Measurements from ENCODE around the gene PCMTD2.

PCMTD2 gene

DNA sequence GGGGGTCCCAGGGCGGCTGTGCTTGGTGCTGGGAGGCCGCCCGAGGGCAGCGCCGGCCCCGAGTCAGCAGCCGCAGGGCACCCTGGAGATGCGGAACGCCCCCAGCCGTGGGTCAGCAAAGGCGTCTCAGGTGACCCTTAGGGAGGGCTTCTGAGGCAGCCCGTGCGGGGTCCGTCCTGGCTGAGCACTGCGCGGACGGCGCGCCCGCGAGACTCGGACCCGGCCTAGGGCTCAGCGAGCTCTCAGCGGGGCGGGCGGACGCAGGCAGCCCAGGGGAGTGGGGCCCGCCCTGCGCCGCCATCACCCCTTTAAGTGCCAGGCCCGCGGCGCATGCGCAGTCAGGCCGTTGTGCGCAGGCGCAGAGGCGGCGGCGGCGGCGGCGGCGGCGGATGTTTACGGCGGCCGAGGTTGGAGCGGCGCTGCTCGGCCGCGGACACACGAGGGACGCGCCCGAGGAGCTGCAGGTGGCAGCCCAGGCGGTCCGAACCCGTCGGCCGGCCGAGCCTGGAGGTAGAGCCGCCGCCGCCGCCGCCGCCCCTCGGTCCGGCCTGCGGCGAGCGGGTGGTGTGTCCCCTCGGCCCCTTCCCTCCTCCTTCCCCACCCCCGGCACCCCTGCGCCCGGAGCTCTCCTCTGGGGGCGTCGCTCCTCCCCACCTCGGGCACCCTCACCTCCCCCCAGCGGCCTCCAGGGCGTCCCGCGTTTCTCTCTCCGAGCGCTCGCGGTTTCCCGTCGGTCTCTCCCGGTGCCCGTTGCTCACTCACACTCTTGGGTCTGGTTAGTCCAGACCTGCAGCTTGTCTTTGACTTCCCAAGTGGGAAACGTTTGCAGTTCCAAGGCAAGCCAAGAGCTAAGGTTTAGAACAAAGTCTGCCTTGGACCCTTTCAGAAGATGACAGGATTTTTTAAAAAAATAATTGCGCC is at the start of gene PCMTD2:
PCMTD2 (plus strand) TSS at position 388 of the 921 bp plus-strand sequence. CDS start 4,218 bp downstream, outside the sequence.
- peak; percentile 77 for DNase-seq (ENCODE audit: low spot score)

DNA sequence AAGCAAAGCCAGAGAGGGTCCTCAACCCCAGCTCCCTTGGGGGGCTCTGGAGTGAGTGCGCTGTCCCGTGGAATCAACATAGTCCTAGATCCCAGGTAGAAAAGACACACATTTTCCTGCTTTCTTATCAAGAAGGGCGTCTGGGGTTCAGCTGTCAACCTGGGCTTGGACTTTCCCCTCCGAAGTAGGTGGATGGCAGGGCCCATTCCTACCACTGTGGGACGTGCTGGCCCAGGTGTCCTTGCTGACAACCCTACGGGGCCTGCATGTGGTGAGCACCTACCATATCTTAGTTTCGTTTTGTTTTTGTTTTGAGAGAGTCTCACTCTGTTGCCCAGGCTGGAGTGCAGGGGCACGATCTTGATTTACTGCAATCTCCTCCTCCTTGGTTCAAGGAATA is 48.9 kb upstream of the PCMTD2 start:
- DNase-seq (ENCODE audit: low spot score) = no peak

DNA sequence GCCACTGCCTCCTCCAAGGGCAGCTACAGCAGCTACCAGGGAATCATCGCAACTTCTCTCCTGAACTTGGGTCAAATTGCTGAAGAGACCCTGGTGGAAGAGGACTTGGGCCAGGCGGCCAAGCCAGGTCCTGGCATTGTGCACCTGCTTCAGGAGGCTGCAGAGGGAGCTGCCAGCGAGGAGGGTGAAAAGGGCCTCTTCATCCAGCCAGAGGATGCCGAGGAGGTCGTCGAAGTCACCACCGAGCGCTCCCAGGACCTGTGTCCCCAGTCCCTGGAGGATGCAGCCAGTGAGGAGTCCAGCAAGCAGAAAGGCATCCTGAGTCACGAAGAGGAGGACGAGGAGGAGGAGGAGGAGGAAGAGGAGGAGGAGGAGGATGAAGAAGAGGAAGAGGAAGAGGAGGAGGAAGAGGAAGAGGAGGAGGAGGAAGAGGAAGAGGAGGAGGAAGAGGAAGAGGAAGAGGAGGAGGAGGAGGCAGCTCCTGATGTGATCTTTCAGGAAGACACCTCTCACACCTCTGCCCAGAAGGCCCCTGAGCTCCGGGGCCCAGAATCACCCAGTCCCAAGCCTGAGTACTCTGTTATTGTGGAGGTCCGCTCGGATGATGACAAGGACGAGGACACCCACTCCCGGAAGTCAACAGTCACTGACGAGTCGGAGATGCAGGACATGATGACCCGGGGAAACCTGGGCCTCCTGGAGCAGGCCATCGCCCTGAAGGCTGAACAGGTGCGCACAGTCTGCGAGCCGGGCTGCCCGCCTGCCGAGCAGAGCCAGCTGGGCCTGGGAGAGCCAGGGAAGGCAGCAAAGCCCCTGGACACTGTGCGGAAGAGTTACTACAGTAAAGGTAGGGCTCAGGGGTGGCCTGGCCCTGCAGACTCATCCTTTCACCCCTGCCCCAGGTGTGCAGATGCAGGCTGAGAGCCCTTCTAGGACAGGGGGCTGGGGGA is 47.6 kb upstream of the PCMTD2 start:
- DNase-seq (ENCODE audit: low spot score) = no peak

DNA sequence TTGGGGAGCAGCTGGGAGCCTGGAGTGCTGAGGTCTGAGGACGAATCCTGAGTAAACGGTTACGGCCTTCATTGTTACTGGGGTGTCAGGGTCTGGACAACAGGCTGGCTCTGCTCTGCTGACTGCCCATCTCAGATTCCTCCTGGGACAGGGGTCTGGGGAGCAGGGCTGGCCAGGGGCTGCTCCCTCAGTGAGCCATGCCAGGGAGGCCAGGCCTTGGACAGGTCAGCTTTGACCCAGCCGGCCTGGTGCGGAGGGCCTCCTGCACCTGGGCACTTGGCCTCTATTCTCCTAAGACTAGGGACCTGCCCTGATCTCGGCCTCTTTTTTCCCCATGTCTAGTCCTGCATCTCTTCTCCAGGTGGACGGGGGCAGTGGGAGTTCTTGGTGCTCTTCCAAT is 46.4 kb upstream of the PCMTD2 start:
- no peak for DNase-seq (ENCODE audit: low spot score)

DNA sequence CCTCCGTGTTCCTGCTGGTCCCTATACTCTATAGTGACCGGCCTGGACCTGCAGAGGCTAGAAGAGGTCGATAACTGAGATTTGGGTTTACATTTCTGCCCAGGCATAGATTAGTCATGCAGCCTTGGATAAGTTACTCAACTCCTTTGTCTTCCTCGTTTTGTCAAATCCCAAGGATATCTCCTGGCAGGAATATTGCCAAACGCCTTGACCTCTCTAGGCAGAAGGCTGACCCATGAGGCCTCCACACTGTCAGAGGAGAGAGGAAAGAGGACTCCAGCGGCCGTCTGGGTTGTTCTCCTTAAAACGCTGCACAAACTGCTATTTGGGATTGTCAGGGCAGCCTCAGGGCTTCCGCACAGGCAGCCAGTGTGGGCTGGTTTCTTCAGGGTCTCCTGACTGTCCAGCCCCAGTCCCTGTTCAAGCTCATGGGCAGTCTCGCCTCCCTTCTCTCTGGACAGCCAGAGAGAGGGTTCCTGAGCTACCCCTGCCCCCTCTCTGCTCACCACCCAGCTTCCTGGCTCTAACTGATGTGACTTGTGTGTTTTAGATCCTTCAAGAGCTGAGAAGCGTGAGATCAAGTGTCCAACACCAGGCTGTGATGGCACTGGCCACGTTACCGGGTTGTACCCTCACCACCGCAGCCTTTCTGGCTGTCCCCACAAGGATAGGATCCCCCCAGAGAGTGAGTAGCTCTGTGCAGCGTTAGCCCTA is 44.7 kb upstream of the PCMTD2 start:
- no peak for DNase-seq (ENCODE audit: low spot score)

DNA sequence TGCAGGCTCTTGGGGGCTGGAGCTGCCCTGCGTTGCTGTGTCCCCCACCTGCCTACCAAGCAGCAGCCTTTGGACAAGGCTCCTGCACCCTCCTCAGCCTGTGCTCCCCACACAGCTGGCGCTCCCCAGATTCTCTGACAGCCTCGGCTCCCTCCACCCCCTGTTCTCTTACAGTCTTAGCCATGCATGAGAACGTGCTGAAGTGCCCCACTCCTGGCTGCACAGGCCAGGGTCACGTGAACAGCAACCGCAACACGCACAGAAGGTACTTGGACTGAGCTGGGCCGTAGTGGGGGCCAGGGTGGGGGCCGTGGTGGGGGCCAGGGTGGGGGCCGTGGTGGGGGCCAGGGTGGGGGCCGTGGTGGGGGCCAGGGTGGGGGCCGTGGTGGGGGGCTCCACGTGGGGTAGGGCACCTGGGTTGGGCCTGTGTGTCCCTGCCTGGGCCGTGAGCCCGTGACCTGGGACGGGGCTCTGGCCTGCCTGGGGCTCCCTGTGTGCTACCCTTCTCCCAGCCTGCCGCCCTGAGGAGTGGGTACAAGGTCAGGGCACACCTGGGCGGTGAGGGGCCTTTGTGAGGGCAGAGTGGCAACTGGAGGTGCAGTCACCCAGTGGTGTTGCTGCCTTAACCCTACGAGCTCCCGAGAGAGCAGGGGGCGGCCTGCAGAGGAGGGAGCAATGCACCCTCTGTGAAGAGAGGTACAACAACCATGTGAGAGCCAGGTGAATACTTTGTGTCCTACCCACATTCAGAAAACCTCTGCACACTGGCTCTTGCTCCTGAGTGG is 43.5 kb upstream of the PCMTD2 start:
- no peak for DNase-seq (ENCODE audit: low spot score)

DNA sequence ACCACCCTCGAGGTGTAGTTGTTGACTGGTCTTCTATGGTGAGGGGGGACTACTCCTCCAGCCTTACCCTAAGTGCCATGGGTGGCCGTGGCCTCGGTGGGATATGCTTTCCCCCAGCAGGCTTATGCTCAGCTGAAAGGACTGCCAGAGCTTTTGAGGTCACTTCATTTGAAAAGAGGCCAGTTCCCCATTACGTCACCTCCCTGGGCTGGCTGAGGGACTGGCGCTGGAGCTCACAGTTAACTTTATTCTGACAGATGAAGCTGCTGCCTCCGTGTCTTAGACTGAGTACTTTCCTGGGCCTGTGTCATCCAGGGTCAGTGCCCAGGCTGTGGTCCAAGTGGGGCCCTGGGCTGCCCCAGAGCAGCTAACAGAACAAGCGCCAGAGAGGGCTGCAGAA is 42.8 kb upstream of the PCMTD2 start:
- peak; percentile 24 for DNase-seq (ENCODE audit: low spot score)

DNA sequence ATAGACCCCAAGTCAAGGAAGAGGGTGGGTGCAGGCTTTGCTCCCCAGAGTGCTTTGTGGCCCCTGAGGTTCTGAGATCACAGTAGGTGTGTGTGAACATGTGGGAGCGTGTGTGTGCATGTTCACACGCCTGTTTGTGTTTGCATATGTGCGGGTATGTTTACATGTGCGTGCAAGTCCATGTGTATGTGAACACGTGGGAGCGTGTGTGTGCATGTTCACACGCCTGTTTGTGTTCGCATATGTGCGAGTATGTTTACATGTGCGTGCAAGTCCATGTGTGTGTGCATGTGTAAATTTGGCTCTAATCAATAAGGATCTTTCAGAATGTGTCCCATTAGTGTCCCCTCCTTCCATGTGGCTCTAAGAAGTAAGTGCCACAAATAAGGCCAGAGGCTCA is 41.4 kb upstream of the PCMTD2 start:
- no peak for DNase-seq (ENCODE audit: low spot score)

DNA sequence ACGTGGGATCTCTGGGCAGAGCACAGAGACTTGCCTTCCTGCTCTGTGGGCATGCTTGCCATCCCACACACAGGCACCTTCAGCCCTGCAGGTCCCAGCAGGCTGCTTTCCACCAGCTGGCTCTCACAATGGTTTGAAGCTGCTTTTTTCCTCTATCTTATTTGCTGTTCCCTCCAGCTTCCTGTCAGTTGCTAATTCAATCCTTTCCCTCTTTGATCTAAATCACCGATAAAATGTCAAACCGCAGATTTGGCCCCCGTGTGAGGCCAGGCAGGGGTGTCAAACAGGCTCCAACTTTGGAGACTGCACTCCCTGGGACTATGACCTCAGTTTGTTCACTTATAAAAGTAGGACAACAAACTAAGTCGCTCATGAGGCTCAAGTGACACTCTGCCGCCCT is 40.6 kb upstream of the PCMTD2 start:
- no peak for DNase-seq (ENCODE audit: low spot score)

DNA sequence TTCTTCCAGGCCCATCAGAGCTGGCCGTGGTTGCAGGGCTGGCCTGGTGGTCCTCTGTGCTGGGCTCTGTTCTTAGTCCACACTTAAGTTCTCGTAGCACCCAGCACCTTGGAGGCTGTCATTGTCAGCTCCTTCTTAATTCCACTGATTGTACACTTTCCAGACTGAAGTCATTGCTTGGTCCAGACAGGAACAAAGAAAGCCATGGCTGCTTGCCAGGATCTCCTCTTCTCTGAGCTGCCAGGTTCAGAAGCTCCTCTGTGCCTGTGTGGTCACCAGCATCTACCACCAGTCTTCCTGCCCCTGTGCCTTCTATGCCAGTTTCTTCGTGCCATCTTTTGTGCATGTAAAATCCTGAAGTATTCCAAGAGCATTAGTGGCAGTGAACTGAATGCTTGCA is 39.5 kb upstream of the PCMTD2 start:
- no peak for DNase-seq (ENCODE audit: low spot score)

DNA sequence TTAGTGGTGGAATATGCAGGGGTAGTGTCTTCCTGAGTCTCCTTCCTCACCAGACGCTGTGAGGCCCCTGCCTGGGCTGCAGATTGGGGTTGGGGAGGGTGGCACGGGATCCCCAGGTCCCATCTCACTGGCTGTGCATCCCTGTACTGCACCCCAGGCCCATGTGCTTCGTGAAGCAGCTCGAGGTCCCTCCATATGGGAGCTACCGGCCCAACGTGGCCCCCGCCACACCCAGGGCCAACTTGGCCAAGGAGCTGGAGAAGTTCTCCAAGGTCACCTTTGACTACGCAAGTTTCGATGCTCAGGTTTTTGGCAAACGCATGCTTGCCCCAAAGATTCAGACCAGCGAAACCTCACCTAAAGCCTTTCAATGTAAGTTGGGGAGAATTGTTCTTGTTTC is 38.6 kb upstream of the PCMTD2 start:
- DNase-seq (ENCODE audit: low spot score) = no peak

DNA sequence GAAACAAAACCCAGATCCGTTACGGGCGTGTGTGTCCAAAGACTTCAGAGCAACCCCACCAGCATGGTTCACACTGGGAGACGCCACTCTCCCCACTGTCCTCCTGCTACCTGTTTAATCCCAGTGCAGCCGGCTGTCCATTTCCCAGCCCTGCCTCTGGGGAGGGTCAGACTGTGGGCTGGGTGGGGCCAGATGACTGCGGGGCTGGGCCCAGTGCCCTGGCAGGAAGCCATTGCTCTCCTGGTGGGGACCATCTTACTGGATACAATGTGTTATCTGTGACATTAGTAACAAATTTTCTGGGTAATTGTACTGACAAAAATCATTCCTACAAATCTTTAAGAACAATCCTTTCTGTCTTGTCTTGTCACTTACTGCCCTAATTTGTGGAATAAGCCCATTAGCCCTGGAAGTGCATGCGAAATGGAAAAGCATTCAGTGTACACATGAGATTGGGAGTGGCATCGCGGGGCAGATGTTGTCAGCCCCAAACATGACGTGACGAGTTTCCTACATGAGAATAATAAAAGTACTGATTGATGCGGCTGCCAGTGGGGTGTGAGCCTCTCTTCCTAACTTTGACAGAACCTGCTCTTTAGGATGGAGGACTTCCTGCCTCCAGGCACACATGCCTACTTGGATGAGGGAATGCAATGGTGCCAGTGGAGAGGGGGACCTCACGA is 37.9 kb upstream of the PCMTD2 start:
- DNase-seq (ENCODE audit: low spot score) = no peak

DNA sequence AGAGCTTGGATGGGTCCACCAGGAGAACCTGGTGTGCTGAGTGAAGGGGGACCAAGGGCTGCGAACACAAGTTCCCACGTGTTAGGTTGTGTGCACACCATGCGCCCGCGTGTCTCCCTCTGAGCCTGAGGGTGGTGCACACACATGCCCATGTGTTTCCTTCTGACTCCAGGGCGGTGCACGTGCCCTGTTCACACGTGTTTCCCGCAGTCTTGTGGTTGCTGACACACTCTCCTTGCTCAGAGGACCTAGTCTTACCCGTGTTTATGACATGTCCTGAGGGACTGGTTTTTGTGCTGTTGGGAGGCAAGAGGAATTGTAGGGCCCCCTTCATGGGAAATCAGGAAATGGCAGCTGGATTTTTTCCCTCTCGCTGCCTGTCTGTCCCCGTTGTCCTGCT is 36.3 kb upstream of the PCMTD2 start:
- DNase-seq (ENCODE audit: low spot score) = no peak

DNA sequence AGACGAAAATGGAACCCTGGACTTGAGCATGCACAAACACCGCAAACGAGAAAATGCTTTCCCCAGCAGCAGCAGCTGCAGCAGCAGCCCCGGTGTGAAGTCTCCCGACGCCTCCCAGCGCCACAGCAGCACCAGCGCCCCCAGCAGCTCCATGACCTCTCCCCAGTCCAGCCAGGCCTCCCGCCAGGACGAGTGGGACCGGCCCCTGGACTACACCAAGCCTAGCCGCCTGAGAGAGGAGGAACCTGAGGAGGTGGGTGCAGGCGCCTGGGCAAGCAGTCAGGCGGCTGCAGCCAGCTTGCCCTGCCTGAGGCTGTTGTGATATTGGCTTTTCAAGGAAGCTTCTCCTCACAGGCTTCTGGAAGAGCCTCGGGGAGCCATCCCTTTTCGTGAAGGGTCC is 35.8 kb upstream of the PCMTD2 start:
- no peak for DNase-seq (ENCODE audit: low spot score)

DNA sequence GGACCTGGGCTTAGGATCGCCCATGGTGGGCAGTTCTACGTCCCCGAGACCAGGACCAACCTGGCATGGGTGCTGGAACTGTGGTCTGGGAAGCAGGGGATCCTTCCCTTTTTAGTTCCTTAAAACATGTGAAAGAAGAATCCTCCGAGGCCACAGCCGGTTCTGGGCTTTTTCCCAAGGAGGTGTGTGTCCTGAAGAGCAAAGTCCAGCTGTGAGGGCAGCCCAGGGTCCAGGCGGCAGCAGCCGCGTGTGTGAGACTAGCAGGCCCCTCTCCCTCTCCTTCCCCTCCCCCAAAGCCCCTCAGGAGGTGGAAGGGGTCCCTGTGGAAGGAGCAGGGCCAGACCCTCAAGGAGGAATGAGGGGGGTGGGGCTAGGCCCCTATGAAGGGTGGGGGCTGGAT is 35.1 kb upstream of the PCMTD2 start:
- DNase-seq (ENCODE audit: low spot score) = no peak

DNA sequence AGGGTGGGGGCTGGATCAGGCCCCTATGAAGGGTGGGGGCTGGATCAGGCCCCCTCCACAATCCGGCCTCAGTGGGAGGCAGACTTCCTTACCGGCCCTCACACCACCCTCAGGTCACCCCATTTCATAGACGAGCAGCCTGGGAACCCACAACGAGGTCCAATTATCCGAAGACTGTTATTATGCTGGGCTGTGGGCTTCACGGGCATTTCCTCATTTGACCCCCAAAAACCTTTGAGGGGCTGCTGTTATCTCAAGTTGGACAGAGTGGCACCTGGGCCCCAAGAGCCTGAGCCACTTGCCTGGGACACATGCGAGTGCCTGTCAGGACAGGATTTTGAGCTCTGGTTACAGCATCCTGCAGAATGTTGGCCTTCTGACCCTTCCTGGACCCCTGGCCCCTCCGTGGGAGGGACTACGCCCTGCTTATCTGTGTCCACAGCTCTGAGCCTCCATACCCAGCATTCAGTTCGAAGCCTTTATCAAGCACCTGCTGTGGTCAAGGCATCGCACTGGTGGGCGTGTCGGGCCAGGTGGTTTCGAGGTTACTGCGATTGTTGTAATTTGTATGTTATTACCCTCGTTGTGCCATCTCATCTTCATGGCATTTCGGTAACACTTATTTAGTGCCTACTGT is 34.5 kb upstream of the PCMTD2 start:
- no peak for DNase-seq (ENCODE audit: low spot score)

DNA sequence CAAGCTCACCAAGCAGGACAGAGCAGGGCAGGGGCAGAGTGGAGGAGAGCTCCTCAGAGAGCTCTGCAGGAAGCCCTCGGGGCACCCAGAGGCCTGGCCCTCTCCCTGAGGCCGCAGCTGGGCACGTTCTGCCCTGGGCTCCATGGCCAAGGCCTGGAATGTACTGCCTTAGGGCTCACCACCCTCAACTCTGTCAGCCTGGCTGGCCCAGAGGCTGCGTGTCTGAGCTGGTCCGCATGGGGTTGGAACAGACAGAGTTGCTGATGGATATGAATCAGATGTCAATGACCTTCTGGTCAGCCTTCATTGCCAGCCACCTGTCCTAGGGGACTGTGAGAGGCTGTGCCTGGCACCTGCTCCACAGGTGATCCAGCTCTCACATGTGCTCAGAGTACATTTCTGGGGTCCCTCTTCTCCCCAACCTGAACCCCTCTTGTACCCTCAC is 33.2 kb upstream of the PCMTD2 start:
- no peak for DNase-seq (ENCODE audit: low spot score)

DNA sequence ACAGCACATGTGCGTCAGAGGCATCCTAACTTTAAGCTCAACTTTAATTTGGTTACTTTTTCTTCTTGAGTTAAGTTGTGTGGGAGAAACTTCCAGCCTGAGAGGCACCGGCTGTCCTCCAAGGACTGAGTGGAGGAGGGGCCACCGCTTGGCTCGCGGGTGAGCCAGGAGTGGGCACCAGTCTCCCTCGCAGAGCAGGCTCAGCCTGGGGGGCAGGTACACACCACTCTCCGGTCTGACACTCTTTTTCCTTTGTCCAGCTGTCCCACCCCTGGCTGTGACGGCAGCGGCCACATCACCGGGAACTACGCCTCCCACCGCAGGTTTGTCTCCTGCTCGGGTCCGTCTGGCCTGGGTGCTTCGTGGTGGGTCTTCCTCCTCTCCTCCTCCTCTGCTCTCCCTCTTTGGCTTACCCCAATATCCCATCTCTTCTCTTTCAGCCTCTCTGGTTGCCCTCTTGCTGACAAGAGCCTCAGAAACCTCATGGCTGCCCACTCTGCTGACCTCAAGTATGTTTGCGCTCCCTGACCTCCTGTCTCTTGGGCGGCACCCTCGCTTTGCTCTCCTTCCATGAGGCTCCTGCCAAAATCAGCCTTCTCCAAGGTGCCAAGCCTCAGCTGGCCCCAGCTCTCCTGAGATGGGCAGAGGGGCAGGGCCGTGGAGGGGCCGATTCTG is 32.6 kb upstream of the PCMTD2 start:
- no peak for DNase-seq (ENCODE audit: low spot score)

DNA sequence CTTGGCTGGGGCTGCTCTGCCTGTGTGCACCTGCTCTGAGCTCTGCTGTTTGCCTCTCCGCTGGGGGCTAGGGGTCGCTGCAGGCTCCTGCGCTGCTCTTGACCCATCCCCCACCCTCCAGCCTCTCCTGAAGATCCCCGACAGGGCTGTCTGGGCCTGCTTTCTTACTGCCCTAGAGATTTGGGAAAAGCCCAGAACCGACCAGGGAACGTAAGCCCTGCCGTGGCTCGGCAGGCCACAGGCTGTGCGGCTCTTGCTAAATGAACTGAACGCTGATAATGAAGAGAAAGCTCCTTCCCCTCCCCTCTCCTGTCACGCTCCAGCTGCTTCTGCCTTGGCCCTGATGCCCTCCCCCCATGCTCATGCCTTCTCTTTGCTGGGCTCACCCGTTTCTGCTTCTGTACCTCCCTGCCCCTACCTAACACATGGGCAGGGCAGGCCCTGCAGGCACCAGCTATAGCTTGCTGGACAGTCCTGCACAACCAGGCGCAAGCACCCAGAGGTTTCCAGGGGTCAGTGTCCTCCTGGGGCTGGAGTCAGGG is 32.0 kb upstream of the PCMTD2 start:
- no peak for DNase-seq (ENCODE audit: low spot score)

Data from globus pallidus (tissue), 1 donor.